22Rv1 (cell line): ENCODE data around the gene SLC6A8.

ENCODE experiments used
- ZFX ChIP-seq: fragments of 450-650 bp; IDR thresholded peaks from 2 replicates; pipeline ENCODE4 v1.6.1; 2017; ENCODE audit warnings: antibody characterized with exemption, borderline replicate concordance
- TF ChIP-seq, protein P1 (sequence below): fragments of 450-650 bp; IDR thresholded peaks from 2 replicates; pipeline ENCODE4 v1.5.1; 2017; ENCODE audit warnings: mild to moderate bottlenecking

DNA sequence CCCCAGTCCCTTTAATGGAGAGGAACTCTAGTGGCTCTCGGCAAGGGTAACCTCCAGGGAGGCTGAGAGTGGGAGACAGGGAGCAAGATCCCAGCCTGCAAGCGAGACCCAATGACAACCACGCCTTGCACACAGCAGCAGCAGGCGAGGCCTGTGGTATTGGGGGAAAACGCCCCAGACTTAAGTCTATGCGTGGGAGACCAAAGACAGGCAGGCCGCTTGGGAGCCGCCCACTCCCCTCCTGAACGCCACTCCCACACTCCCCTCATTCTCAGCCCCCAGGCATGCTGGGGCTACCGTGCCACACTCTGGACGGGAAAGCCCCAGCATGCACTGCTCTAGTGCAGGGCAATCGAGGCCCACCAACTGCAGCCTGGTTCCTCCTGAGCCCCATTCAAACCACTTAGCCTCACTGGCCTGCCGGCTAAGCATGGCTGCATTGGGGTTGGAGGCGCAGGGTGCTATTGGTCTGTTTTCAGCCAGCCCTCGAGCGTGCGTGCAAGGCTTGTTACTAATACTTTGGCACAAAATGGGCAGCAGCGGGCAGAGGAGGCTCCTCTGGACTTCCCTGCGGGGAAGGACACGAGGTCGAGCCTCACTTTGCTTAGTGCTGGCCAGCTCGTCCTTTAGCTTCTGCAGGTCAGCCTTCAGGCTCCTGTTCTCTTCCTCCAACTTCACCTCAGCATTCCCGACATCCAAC is 14.8 kb downstream of the SLC6A8 start:
- TF ChIP-seq, protein P1, sequence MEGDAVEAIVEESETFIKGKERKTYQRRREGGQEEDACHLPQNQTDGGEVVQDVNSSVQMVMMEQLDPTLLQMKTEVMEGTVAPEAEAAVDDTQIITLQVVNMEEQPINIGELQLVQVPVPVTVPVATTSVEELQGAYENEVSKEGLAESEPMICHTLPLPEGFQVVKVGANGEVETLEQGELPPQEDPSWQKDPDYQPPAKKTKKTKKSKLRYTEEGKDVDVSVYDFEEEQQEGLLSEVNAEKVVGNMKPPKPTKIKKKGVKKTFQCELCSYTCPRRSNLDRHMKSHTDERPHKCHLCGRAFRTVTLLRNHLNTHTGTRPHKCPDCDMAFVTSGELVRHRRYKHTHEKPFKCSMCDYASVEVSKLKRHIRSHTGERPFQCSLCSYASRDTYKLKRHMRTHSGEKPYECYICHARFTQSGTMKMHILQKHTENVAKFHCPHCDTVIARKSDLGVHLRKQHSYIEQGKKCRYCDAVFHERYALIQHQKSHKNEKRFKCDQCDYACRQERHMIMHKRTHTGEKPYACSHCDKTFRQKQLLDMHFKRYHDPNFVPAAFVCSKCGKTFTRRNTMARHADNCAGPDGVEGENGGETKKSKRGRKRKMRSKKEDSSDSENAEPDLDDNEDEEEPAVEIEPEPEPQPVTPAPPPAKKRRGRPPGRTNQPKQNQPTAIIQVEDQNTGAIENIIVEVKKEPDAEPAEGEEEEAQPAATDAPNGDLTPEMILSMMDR, result no peak
- TF ChIP-seq ZFX, result no peak
